ENCODE results near the gene SEC22A. TPM values are rescaled to one million over a fixed set of nuclear protein-coding genes. Genes with fewer than 3 reads are reported as not detected.
A peak's percentile ranks its signal among the peaks of the same experiment; 100 is the strongest.

Gene SEC22A
- total RNA-seq, 3 donors from 2014 or later: 11.7 to 13.7 (median 11.8) TPM

DNA sequence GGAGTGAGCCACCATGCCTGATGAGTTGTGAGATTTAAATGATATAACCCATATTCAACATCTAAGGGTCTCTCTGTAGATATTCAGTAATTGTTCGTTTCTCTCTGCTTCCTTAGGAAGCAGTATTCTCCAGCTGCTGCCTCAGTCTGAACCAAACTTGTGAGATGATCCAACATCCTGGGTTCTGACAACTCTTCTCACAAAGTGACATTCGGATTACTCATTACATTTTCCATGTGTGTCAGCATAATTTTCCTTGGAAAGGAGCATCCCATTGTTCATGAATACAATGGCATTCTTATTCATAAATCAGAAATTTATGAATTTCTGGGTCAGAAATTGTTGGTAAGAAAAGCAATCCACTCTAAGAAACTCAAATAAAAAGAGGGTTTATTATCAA is 15.0 kb upstream of the SEC22A start:
- Histone ChIP-seq H3K36me3 (ENCODE audit: low read depth) (no peaks in the 10 kb centered on the region), H3K4me1 (ENCODE audit: low read depth) (no peaks in the 10 kb centered on the region), H3K4me3 (no peak overlapping the region), H3K9me3 (no peaks in the 10 kb centered on the region)
- no peak for DNase-seq
- TF ChIP-seq, protein P1, sequence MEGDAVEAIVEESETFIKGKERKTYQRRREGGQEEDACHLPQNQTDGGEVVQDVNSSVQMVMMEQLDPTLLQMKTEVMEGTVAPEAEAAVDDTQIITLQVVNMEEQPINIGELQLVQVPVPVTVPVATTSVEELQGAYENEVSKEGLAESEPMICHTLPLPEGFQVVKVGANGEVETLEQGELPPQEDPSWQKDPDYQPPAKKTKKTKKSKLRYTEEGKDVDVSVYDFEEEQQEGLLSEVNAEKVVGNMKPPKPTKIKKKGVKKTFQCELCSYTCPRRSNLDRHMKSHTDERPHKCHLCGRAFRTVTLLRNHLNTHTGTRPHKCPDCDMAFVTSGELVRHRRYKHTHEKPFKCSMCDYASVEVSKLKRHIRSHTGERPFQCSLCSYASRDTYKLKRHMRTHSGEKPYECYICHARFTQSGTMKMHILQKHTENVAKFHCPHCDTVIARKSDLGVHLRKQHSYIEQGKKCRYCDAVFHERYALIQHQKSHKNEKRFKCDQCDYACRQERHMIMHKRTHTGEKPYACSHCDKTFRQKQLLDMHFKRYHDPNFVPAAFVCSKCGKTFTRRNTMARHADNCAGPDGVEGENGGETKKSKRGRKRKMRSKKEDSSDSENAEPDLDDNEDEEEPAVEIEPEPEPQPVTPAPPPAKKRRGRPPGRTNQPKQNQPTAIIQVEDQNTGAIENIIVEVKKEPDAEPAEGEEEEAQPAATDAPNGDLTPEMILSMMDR (IDR thresholded peaks at IDR 0.05): no peak
- intact Hi-C loops (cut with DNase I, micrococcal nuclease): no loop called here
- ATAC-seq: no peak

DNA sequence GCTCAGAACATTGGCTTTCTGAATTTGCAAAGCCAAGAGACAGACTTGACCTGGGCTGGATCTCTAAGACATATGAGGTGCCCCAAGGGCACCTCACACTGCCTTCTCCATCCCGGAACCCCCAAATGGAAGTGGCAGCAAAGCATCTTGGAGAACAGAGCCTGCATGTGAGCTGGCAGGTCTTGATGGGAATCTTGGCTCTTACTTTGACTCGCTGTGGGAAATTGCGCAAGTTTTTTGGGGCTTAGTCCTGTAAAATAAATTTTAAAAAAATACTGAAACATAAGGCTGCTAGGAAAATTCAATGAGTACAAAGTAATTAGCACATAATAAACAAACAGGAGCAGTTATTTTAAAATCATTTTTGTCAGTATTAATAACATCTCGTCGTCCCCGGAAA is 13.7 kb upstream of the SEC22A start:
- Histone ChIP-seq H3K4me1 (ENCODE audit: low read depth) (no peaks in the 10 kb centered on the region), H3K4me3 (no peak overlapping the region), H3K9me3 (no peaks in the 10 kb centered on the region), H3K36me3 (ENCODE audit: low read depth) (no peaks in the 10 kb centered on the region)
- DNase-seq (no peak), ATAC-seq (no peak)
- intact Hi-C loops (cut with DNase I, micrococcal nuclease): no loop called here
- TF ChIP-seq, protein P1 (IDR thresholded peaks at IDR 0.05): no peak

DNA sequence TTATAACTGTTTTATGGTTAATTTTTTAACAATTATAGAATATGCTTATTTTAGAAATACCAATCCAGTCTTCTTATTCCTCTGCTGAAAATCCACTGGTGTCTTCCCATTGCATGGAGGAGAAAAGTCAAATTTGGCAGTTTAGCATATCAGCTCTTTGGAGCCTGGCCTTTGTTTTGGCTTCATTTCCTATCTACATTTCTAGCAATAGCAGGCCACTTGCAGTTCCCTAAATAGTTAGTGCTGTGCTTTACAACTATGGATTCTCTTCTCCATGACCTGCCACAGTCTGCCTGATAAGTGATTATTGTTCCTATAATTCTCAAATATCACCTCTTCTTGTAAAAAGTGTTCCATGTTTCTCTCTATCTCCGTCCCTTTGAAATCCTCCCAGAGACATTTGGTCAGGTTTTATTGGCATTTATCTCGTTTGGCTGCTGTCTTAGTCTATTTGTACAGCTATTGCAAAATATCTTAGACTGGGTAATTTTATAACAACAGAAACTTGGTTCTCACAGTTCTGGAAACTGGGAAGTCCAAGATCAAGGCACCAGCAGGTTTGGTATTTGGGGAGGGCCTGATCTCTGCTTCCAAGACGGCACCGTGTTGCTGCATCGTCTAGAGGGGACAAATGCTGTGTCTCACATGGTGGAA is 8.2 kb upstream of the SEC22A start:
- intact Hi-C loops (cut with DNase I, micrococcal nuclease): no loop called here
- no peak for DNase-seq

DNA sequence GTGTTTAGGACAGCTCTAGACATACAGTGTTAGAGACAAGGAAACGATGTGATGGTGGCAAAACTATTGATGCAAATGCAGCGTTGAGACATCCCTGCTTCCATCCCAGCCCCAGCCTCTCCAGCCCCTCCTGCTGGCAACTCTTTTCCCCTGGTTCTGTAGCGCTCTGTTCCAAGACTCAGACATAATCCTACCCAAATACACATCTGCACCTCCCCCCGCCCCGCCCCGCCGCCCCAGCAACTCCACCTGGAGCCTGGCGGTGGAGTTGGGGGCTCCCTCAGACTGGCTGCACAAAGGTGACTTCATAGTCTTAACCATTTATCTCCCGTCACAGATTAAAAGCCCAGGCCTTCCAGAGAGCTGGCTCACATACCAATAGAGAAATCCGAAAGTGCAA is 7.2 kb upstream of the SEC22A start:
- intact Hi-C loops (cut with DNase I, micrococcal nuclease): no loop called here

More for the DNA sequence above, 8.2 kb upstream of the SEC22A start:
- no peak for ATAC-seq
- H3K9me3 ChIP-seq: no peaks in the 10 kb centered on the region
- no peak overlapping the region for H3K4me3 ChIP-seq
- TF ChIP-seq, protein P1 (IDR thresholded peaks at IDR 0.05): no peak
- no peaks in the 10 kb centered on the region for H3K36me3 ChIP-seq (ENCODE audit: low read depth)
- H3K4me1 ChIP-seq (ENCODE audit: low read depth): no peaks in the 10 kb centered on the region

DNA sequence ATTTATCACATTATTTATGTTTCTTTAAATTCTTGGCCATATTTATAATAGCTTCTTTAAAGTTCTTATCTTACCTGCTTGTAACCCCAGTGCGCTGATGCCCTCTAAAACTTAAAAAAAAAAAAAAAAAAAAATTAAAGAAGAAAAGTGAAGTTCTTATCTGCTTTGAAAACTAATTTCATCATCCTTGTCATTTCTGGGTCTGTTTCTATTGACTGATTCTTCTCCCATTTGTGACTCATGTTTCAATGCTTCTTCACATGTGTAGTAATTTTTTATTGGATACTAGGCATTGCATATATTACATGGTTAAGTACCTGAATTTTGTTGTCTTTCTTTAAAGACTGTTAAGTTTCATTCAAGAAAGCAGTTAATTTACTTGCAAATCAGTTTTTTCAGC is 3.4 kb upstream of the SEC22A start:
- H3K9me3 ChIP-seq: no peaks in the 10 kb centered on the region
- H3K4me1 ChIP-seq (ENCODE audit: low read depth): peaks cover 7% of the 10 kb centered on the region
- intact Hi-C loops (cut with DNase I, micrococcal nuclease): no loop called here
- H3K4me3 ChIP-seq: no peak overlapping the region
- H3K36me3 ChIP-seq (ENCODE audit: low read depth): no peaks in the 10 kb centered on the region
- ATAC-seq (no peak), DNase-seq (no peak)
- TF ChIP-seq, protein P1 (IDR thresholded peaks at IDR 0.05): no peak

More for the DNA sequence above, 7.2 kb upstream of the SEC22A start:
- Histone ChIP-seq H3K4me1 (ENCODE audit: low read depth) (no peaks in the 10 kb centered on the region), H3K36me3 (ENCODE audit: low read depth) (no peaks in the 10 kb centered on the region), H3K9me3 (no peaks in the 10 kb centered on the region), H3K4me3 (no peak overlapping the region)
- peak in 2 of 3 donors; percentile 30 to 48 for DNase-seq
- ATAC-seq: peak; percentile 41
- TF ChIP-seq, protein P1 (IDR thresholded peaks at IDR 0.05): peak; percentile 23

DNA sequence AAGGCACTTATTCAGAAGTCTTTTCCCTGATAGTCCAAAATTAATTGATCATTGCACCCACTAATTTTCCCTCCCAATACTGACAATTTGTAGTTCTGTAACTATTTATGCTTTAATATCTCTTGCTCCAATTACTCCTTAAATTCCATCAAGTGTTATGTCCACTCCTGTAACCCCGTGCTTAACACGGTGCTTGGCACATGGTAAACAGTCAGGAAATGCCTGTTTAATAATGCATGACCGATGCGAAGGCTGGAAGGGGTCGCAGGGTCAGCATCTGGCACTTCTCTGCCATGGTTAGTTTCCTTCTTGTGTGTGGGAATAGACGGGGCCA is 553 bp upstream of the SEC22A start:
- TF ChIP-seq, protein P1 (IDR thresholded peaks at IDR 0.05): no peak
- ATAC-seq: no peak
- no peaks in the 10 kb centered on the region for H3K36me3 ChIP-seq (ENCODE audit: low read depth)
- peaks cover 7% of the 10 kb centered on the region for H3K4me1 ChIP-seq (ENCODE audit: low read depth)
- intact Hi-C loops (cut with DNase I, micrococcal nuclease): no loop called here
- no peak for DNase-seq
- no peaks in the 10 kb centered on the region for H3K9me3 ChIP-seq
- peak overlapping the region; percentile 92 for H3K4me3 ChIP-seq

Data from mucosa of descending colon (tissue), 3 donors.